ENCODE results near the gene FAM50A. TPM values are rescaled to one million over a fixed set of nuclear protein-coding genes. Genes with fewer than 3 reads are reported as not detected.
A peak's percentile ranks its signal among the peaks of the same experiment; 100 is the strongest.

The FAM50A gene
- total and polyA plus RNA-seq, 2 donors (not counting 1 experiment from before 2014, with no cell fraction given) = 80.1 to 117 TPM

DNA sequence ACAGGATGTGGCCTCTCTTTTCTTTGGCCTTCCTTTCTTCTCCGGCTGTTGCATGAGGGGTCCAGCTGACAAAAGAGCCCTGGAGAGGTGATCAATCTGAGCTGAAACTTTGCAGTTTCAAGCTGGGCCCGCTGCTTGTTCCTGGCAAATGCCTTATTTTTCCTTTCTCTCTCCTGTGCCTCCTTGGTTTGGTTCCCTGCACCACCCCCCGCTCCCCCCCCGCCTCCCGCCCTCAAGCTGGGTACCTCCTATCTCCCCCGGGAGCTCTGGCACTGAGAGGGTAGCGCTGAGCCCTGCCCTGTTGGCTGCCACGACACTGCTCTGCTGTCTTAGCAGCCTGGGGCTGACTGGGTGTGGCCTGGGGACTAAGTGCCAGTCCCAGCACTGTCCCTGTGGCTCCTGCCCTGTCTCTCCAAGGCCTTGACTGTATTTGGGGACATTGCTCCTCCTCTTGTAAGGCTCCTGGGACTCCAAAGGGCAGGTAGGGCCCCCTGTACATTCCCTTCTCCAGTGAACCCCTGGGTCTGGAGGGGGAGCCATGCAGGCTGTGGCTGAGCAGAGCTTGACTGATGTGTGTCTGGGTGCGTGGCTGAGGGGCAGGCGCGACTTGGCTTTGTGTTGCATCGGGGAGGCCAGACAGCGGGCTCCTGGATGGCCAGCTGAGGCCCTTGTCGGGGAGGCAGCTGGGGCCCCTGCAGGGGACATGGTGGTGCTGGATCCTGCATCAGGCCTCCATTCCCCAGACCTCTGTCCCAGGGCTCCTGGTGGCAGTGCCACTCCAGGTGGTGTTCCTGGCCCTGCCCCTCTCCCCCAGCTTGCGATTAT lies 15.2 kb downstream of the FAM50A start:
- Histone ChIP-seq H3K79me2 (ENCODE audit: control insufficient read depth, insufficient read depth, low read length) (peaks cover 38% of the 10 kb centered on the region), H3K4me1 (ENCODE audit: control insufficient read depth, extremely low read depth, insufficient read depth, low read length) (no peaks in the 10 kb centered on the region), H3K9ac (ENCODE audit: insufficient read depth, low read length) (peak overlapping the region; percentile 53), H3K36me3 (ENCODE audit: control insufficient read depth, insufficient read depth, low read length) (peaks cover 13% of the 10 kb centered on the region), H3K9me3 (ENCODE audit: control insufficient read depth, insufficient read depth, low read depth, low read length) (no peaks in the 10 kb centered on the region), H3K4me2 (ENCODE audit: extremely low read depth, insufficient read depth, low read length) (peak overlapping the region; percentile 66), H2AFZ (ENCODE audit: low read length) (no peak overlapping the region), H3K27me3 (ENCODE audit: control insufficient read depth, insufficient read depth, low read length) (no peaks in the 10 kb centered on the region), H3K4me3 (replicated peaks in 1 of 4; ENCODE audit: control extremely low read depth in 1 of 4, insufficient read depth in 1 of 4, low read depth in 3 of 4, low read length in 4 of 4) (peak overlapping the region; percentile 65 to 73 (median 72)), H4K20me1 (ENCODE audit: control insufficient read depth, extremely low read depth, insufficient read depth, low read length) (no peaks in the 10 kb centered on the region), H3K27ac (ENCODE audit: insufficient read depth, low read length) (peak overlapping the region; percentile 12)
- no peak for DNase-seq (ENCODE audit: low read depth in 2 of 2)
- TF ChIP-seq EZH2 (IDR thresholded peaks at IDR 0.05; ENCODE audit: low read length, missing control alignments) = no peak
- TF ChIP-seq, protein P1, sequence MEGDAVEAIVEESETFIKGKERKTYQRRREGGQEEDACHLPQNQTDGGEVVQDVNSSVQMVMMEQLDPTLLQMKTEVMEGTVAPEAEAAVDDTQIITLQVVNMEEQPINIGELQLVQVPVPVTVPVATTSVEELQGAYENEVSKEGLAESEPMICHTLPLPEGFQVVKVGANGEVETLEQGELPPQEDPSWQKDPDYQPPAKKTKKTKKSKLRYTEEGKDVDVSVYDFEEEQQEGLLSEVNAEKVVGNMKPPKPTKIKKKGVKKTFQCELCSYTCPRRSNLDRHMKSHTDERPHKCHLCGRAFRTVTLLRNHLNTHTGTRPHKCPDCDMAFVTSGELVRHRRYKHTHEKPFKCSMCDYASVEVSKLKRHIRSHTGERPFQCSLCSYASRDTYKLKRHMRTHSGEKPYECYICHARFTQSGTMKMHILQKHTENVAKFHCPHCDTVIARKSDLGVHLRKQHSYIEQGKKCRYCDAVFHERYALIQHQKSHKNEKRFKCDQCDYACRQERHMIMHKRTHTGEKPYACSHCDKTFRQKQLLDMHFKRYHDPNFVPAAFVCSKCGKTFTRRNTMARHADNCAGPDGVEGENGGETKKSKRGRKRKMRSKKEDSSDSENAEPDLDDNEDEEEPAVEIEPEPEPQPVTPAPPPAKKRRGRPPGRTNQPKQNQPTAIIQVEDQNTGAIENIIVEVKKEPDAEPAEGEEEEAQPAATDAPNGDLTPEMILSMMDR (conservative IDR thresholded peaks at IDR 0.05 in 1 of 2, IDR thresholded peaks at IDR 0.05 in 1 of 2; ENCODE audit: low read depth in 1 of 2, low read length in 2 of 2) = no peak

DNA sequence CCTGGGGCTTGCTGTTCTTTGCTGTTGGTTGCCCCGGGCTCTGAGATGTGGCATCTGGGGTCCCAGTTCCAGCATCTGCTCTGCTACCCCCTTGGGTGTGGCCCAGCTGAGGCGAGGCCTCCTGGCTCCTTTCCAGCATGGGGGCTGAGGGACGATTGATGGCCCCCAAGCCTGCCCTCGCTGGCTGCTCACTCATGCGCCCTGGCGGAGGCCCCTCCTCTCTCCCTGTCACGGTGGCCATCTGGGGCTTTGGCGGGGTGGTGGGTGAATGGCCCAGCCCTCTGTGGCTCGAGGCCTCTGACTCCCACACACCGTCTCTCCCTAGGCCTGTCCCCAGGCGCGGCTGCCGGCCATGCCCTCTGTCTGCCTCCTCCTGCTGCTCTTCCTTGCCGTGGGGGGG lies 15.9 kb downstream of the FAM50A start:
- Histone ChIP-seq H3K79me2 (ENCODE audit: control insufficient read depth, insufficient read depth, low read length) (peaks cover 38% of the 10 kb centered on the region), H3K4me1 (ENCODE audit: control insufficient read depth, extremely low read depth, insufficient read depth, low read length) (no peaks in the 10 kb centered on the region), H3K4me3 (replicated peaks in 1 of 4; ENCODE audit: control extremely low read depth in 1 of 4, insufficient read depth in 1 of 4, low read depth in 3 of 4, low read length in 4 of 4) (peak overlapping the region; percentile 37 to 73 (median 72)), H4K20me1 (ENCODE audit: control insufficient read depth, extremely low read depth, insufficient read depth, low read length) (no peaks in the 10 kb centered on the region), H3K27me3 (ENCODE audit: control insufficient read depth, insufficient read depth, low read length) (no peaks in the 10 kb centered on the region), H3K9ac (ENCODE audit: insufficient read depth, low read length) (no peak overlapping the region), H3K36me3 (ENCODE audit: control insufficient read depth, insufficient read depth, low read length) (peaks cover 15% of the 10 kb centered on the region), H3K9me3 (ENCODE audit: control insufficient read depth, insufficient read depth, low read depth, low read length) (no peaks in the 10 kb centered on the region), H2AFZ (ENCODE audit: low read length) (no peak overlapping the region), H3K4me2 (ENCODE audit: extremely low read depth, insufficient read depth, low read length) (peak overlapping the region; percentile 66), H3K27ac (ENCODE audit: insufficient read depth, low read length) (peak overlapping the region; percentile 12)
- DNase-seq (ENCODE audit: low read depth in 2 of 2) = no peak
- TF ChIP-seq, protein P1 (conservative IDR thresholded peaks at IDR 0.05 in 1 of 2, IDR thresholded peaks at IDR 0.05 in 1 of 2; ENCODE audit: low read depth in 1 of 2, low read length in 2 of 2) = no peak
- TF ChIP-seq EZH2 (IDR thresholded peaks at IDR 0.05; ENCODE audit: low read length, missing control alignments) = no peak

DNA sequence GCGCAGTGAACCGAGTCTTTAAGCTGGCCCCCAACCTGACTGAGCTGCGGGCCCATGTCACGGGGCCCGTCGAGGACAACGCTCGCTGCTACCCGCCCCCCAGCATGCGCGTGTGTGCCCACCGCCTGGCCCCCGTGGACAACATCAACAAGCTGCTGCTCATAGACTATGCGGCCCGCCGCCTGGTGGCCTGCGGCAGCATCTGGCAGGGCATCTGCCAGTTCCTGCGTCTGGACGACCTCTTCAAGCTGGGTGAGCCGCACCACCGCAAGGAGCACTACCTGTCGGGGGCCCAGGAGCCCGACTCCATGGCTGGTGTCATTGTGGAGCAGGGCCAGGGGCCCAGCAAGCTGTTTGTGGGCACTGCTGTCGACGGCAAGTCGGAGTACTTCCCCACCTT lies 16.4 kb downstream of the FAM50A start:
- no peak for DNase-seq (ENCODE audit: low read depth in 2 of 2)
- TF ChIP-seq EZH2 (IDR thresholded peaks at IDR 0.05; ENCODE audit: low read length, missing control alignments) = no peak
- TF ChIP-seq, protein P1 (conservative IDR thresholded peaks at IDR 0.05 in 1 of 2, IDR thresholded peaks at IDR 0.05 in 1 of 2; ENCODE audit: low read depth in 1 of 2, low read length in 2 of 2) = no peak
- H3K27ac ChIP-seq (ENCODE audit: insufficient read depth, low read length) = no peak overlapping the region
- no peak overlapping the region for H2AFZ ChIP-seq (ENCODE audit: low read length)
- H4K20me1 ChIP-seq (ENCODE audit: control insufficient read depth, extremely low read depth, insufficient read depth, low read length) = no peaks in the 10 kb centered on the region
- peak overlapping the region; percentile 66 for H3K4me2 ChIP-seq (ENCODE audit: extremely low read depth, insufficient read depth, low read length)
- peak overlapping the region in 1 of 4 experiments; percentile 73 for H3K4me3 ChIP-seq (replicated peaks in 1 of 4; ENCODE audit: control extremely low read depth in 1 of 4, insufficient read depth in 1 of 4, low read depth in 3 of 4, low read length in 4 of 4)
- H3K9ac ChIP-seq (ENCODE audit: insufficient read depth, low read length) = no peak overlapping the region
- peaks cover 38% of the 10 kb centered on the region for H3K79me2 ChIP-seq (ENCODE audit: control insufficient read depth, insufficient read depth, low read length)
- H3K4me1 ChIP-seq (ENCODE audit: control insufficient read depth, extremely low read depth, insufficient read depth, low read length) = no peaks in the 10 kb centered on the region
- H3K9me3 ChIP-seq (ENCODE audit: control insufficient read depth, insufficient read depth, low read depth, low read length) = no peaks in the 10 kb centered on the region
- H3K27me3 ChIP-seq (ENCODE audit: control insufficient read depth, insufficient read depth, low read length) = no peaks in the 10 kb centered on the region
- H3K36me3 ChIP-seq (ENCODE audit: control insufficient read depth, insufficient read depth, low read length) = peaks cover 15% of the 10 kb centered on the region

Data from fibroblast of lung (primary cell).